Progenitor cell of endocrine pancreas (in vitro differentiated cells): Measurements from ENCODE around the gene FOXP1. TPM values are rescaled to one million over a fixed set of nuclear protein-coding genes. Genes with fewer than 3 reads are reported as not detected.
"Not testable (repeated sequence)": the region's sequence is repeated elsewhere in the genome, so short reads cannot be mapped to it uniquely, and the experiment has no call there.

ENCODE experiments used
- DNase-seq: peaks from one replicate; pipeline ENCODE4 v3.0.0; 2021; ENCODE audit warnings: low spot score; ENCODE audit not compliant: unreplicated experiment
- H3K27ac Mint-ChIP-seq: 2 replicates; pipeline ENCODE4 v1.8.0; 2021; ENCODE audit warnings: mild to moderate bottlenecking, moderate library complexity, mixed read lengths
- H3K27me3 Mint-ChIP-seq: 2 replicates; pipeline ENCODE4 v1.8.0; 2021; ENCODE audit warnings: mixed read lengths
- H3K36me3 Mint-ChIP-seq: 2 replicates; pipeline ENCODE4 v1.8.0; 2022; ENCODE audit warnings: mixed read lengths; ENCODE audit not compliant: insufficient read depth
- H3K4me1 Mint-ChIP-seq: 2 replicates; pipeline ENCODE4 v1.8.0; 2021; ENCODE audit warnings: low read depth, mixed read lengths
- H3K4me3 Mint-ChIP-seq: 2 replicates; pipeline ENCODE4 v1.8.0; 2021; ENCODE audit warnings: low read depth, mild to moderate bottlenecking, moderate library complexity, mixed read lengths
- H3K9me3 Mint-ChIP-seq: 2 replicates; pipeline ENCODE4 v1.8.0; 2021; ENCODE audit warnings: low read depth, mixed read lengths
- CTCF ChIP-seq: fragments of 200-600 bp; sonication (generic); IDR thresholded peaks from one replicate; pipeline ENCODE4 v1.5.0; 2021; ENCODE audit warnings: antibody characterized with exemption, mild to moderate bottlenecking; ENCODE audit not compliant: unreplicated experiment
- total RNA-seq: library from RNA; stranded (reverse); gene quantifications from 2 replicates; pipeline ENCODE4 v1.2.1, GENCODE V29; 2021

The FOXP1 gene
- total RNA-seq, 1 donor from 2014 or later, result 242 TPM

GRCh38 chr3:71533588-71533987 lies 49.9 kb downstream of the FOXP1 start:
- Mint-ChIP-seq H3K9me3 (peaks cover 6% of the 10 kb centered on the region), H3K27me3 (no peaks in the 10 kb centered on the region), H3K36me3 (peaks cover 24% of the 10 kb centered on the region), H3K27ac (no peak overlapping the region), H3K4me1 (peaks cover 15% of the 10 kb centered on the region), H3K4me3 (no peak overlapping the region)
- no peak for TF ChIP-seq CTCF
- DNase-seq, result no peak

DNA sequence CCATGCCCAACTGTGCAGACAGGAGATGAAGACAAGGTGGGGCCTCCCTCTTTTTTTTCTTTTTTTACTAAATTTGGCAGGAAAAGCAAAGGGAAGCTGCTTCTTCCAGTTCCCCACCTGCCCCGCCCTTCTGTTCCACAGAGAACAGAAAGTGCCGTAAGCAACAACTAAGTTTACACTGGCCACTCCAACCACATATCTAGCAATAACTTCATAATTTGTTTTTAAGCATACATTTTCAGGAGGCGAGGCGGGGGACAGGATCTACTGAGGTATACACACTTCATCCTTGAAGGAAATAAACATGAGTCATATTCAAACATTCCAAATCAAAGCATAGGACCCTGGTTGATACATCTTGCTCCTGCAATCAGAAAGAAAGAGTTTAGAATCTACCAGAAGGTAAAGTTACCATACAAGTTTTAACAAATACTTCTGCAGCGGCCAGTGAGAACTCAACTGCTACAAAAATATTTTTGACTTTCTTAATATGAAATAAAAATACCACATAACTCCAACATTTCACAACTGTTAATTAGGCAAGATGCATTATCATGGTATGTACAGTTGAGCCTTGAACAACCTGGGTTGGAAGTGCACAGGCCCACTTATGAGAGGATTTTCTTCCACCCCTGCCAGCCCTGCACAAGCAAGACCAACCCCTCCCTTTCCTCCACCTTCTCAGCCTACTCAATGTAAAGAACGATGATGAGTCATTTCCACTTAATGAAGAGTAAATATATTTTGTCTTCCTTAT lies 50.7 kb downstream of the FOXP1 start:
- H3K9me3 Mint-ChIP-seq, result peaks cover 6% of the 10 kb centered on the region
- no peak for DNase-seq
- no peak overlapping the region for H3K27ac Mint-ChIP-seq
- peaks cover 22% of the 10 kb centered on the region for H3K4me1 Mint-ChIP-seq
- peaks cover 25% of the 10 kb centered on the region for H3K36me3 Mint-ChIP-seq
- H3K4me3 Mint-ChIP-seq, result no peak overlapping the region
- H3K27me3 Mint-ChIP-seq, result no peaks in the 10 kb centered on the region
- TF ChIP-seq CTCF, result no peak

- DNase-seq, result no peak
- peaks cover 28% of the 10 kb centered on the region for H3K36me3 Mint-ChIP-seq
- H3K9me3 Mint-ChIP-seq, result peaks cover 6% of the 10 kb centered on the region
- no peaks in the 10 kb centered on the region for H3K27me3 Mint-ChIP-seq
- peaks cover 23% of the 10 kb centered on the region for H3K4me1 Mint-ChIP-seq
- TF ChIP-seq CTCF, result no peak
- peak overlapping the region; percentile 31 for H3K27ac Mint-ChIP-seq
- no peak overlapping the region for H3K4me3 Mint-ChIP-seq
Measured at GRCh38 chr3:71530903-71531530, 52.5 kb downstream of the FOXP1 start.

DNA sequence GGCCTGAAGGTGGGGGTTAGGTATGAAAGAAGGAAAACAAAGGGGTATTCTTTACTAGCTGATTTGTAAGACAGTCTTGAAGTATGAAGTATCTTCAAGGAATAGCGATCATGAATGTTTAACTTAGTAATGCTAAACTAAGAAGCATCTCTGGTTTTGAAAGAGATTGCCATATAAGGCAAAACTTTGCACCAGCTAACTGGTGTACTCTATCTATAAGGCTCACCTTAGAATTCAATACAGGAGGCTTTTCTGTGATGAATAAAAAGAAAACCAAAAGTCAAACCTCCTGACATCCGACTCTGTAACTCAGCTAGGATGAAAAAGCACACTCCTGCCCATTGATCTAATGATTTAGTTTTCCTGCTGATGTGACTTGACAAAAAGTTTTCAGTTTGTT lies 54.7 kb downstream of the FOXP1 start:
- H3K4me1 Mint-ChIP-seq, result peaks cover 36% of the 10 kb centered on the region
- H3K27ac Mint-ChIP-seq, result peak overlapping the region; percentile 55
- no peaks in the 10 kb centered on the region for H3K9me3 Mint-ChIP-seq
- DNase-seq, result no peak
- TF ChIP-seq CTCF, result no peak
- no peak overlapping the region for H3K4me3 Mint-ChIP-seq
- peaks cover 23% of the 10 kb centered on the region for H3K36me3 Mint-ChIP-seq
- no peaks in the 10 kb centered on the region for H3K27me3 Mint-ChIP-seq

DNA sequence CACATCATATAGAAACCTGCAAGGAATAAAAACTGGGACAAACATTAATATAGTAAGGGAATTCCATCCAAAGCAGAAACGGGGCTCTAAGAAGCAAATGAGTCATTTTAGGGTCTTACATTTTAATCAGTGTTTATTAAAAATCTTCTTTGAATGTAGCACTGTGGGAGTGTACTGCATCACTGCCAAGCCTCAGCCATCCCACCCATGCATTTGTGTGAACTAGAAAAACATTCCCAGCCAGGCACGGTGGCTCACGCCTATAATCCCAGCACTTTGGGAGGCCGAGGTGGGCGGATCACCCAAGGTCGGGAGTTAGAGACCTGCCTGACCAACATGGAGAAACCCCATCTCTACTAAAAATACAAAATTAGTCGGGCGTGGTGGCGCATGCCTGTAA lies 57.1 kb downstream of the FOXP1 start:
- not testable (repeated sequence) for H3K27ac Mint-ChIP-seq, H3K9me3 Mint-ChIP-seq

DNA sequence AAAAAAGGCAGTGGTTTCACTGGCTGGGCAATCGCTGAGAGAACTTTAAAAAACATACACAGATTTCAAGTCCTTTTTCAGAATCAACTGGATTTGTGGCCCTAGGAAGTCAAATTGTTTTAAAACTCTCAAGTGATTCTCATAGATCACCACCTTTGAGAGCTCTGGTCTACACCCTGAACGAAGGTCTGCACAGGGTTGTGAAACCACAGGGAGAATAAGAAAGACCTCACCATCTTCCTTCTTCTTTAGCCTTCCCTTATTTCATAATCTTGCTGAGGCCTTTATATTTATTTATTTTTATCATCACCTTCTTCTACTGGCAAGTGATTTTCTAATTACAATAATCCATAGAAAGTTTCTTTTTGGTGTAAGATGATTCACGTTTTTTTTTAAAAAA lies 58.1 kb downstream of the FOXP1 start:
- Mint-ChIP-seq H3K27ac (peak overlapping the region; percentile 33), H3K4me1 (peaks cover 46% of the 10 kb centered on the region), H3K4me3 (no peak overlapping the region), H3K36me3 (peaks cover 9% of the 10 kb centered on the region), H3K27me3 (no peaks in the 10 kb centered on the region), H3K9me3 (no peaks in the 10 kb centered on the region)
- TF ChIP-seq CTCF, result no peak
- DNase-seq, result no peak

More for the DNA sequence above, 57.1 kb downstream of the FOXP1 start:
- not testable (repeated sequence) for H3K27me3 Mint-ChIP-seq, DNase-seq, H3K4me3 Mint-ChIP-seq
- Mint-ChIP-seq H3K4me1 (peaks cover 45% of the 10 kb centered on the region), H3K36me3 (peaks cover 10% of the 10 kb centered on the region)
